Ascending aorta (tissue), 2 donors: ENCODE data around the gene PTPRN2. TPM values are rescaled to one million over a fixed set of nuclear protein-coding genes. Genes with fewer than 3 reads are reported as not detected.

Source experiments
- DNase-seq, 2 donors: peaks; one replicate each; pipeline ENCODE4 v3.0.0-alpha.2; 2019; ENCODE audit warnings: low spot score in 2 of 2
- H3K27ac ChIP-seq, 2 donors: fragments of 200-600 bp; sonication (generic); one replicate each; pipeline ENCODE4 v1.5.1; 2016 to 2017; ENCODE audit warnings: mild to moderate bottlenecking in 1 of 2
- H3K27me3 ChIP-seq: fragments of 200-600 bp; sonication (generic); one replicate; pipeline ENCODE4 v1.5.1; 2017
- H3K36me3 ChIP-seq, 2 donors: fragments of 200-600 bp; sonication (generic); one replicate each; pipeline ENCODE4 v1.5.1; 2016
- H3K4me1 ChIP-seq, 2 donors: fragments of 200-600 bp; sonication (generic); one replicate each; pipeline ENCODE4 v1.5.1; 2016 to 2017; ENCODE audit warnings: mild to moderate bottlenecking in 1 of 2
- H3K4me3 ChIP-seq, 2 donors: fragments of 200-600 bp; sonication (generic); one replicate each; pipeline ENCODE4 v1.5.1; 2016 to 2017; ENCODE audit warnings: mild to moderate bottlenecking in 1 of 2
- H3K9me3 ChIP-seq, 2 donors: fragments of 200-600 bp; sonication (generic); one replicate each; pipeline ENCODE4 v1.5.1; 2016
- CTCF ChIP-seq, 3 experiments: fragments of 200-600 bp in 2 of 3; fragments of 450-650 bp in 1 of 3; sonication (generic) in 2 of 3; IDR thresholded peaks; one replicate each; pipeline ENCODE4 v1.5.1; 2016 to 2019; ENCODE audit warnings: antibody characterized with exemption in 3 of 3, mild to moderate bottlenecking in 1 of 3, moderate library complexity in 1 of 3
- intact Hi-C: fragments of 100-400 bp; cut with DNase I; formaldehyde crosslinking; loops from one replicate; pipeline ENCODE4 v1.15.1; 2023
- total RNA-seq: library from RNA; depleted of rRNA; stranded (reverse); fragments of >200 nt; gene quantifications from one replicate; pipeline ENCODE4 v1.1.0, GENCODE V29; 2016

The PTPRN2 gene
- total RNA-seq, 1 donor from 2014 or later: 7.3 TPM

DNA sequence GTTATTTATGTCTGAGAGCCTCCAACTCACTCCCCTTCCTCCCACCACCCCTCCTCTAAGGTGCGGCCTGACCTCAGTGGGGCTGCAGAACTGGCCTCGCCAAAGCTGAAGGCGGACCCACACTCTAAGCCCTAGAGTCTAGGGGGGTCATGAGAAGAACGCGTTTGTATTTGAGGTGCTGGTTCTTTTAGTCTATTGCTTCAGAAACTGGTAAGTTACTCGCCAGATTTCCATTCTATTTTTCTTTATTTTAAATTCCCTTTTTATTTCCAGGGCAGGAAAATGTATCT lies 893.3 kb downstream of the PTPRN2 start:
- intact Hi-C loops: no loop called here
- H3K36me3 ChIP-seq: no peaks in the 10 kb centered on the region
- H3K27ac ChIP-seq: no peak overlapping the region
- no peak overlapping the region for H3K4me3 ChIP-seq
- TF ChIP-seq CTCF (IDR thresholded peaks at IDR 0.05): no peak
- DNase-seq: no peak
- H3K4me1 ChIP-seq: no peaks in the 10 kb centered on the region
- peaks cover 5% of the 10 kb centered on the region for H3K27me3 ChIP-seq
- no peaks in the 10 kb centered on the region for H3K9me3 ChIP-seq

- intact Hi-C loops: no loop called here
- no peak overlapping the region for H3K27ac ChIP-seq
- H3K27me3 ChIP-seq: peaks cover 11% of the 10 kb centered on the region
- DNase-seq: peak in 1 of 2 donors; percentile 50
- TF ChIP-seq CTCF (IDR thresholded peaks at IDR 0.05): no peak
- no peaks in the 10 kb centered on the region for H3K36me3 ChIP-seq
- H3K4me3 ChIP-seq: no peak overlapping the region
- no peaks in the 10 kb centered on the region for H3K4me1 ChIP-seq
- no peaks in the 10 kb centered on the region for H3K9me3 ChIP-seq
Measured at GRCh38 chr7:157693521-157694375, 893.9 kb downstream of the PTPRN2 start.

DNA sequence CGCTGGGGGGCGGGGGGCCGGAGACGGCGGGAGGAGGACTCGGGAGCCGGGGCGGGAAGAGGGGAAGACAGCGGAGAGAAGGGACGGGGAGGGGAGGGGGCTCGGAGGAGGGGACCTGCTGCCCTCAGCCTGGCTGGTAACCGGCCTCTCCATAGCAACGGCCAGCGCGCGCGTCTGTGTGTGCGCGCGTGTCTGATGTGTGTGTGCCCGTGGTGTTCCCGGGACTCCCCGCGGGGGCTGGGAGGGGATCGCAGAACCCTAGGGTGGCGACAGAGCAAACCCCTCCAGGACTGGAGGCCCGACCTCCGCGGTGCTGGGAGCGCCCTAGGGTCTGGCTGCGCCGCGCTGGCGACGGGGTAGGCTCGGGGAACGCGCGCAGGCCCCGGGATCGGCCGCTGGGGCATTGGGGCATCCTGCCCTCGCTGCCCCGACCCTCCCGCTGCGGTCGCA lies 894.5 kb downstream of the PTPRN2 start:
- Histone ChIP-seq H3K4me1 (no peaks in the 10 kb centered on the region), H3K4me3 (no peak overlapping the region), H3K27me3 (peaks cover 15% of the 10 kb centered on the region), H3K9me3 (no peaks in the 10 kb centered on the region), H3K36me3 (no peaks in the 10 kb centered on the region), H3K27ac (no peak overlapping the region)
- intact Hi-C loops: no loop called here
- no peak for TF ChIP-seq CTCF (IDR thresholded peaks at IDR 0.05)
- DNase-seq: peak in 1 of 2 donors; percentile 47

GRCh38 chr7:157692460-157693011 lies 895.1 kb downstream of the PTPRN2 start:
- Histone ChIP-seq H3K27me3 (peaks cover 15% of the 10 kb centered on the region), H3K36me3 (no peaks in the 10 kb centered on the region), H3K9me3 (no peaks in the 10 kb centered on the region), H3K27ac (no peak overlapping the region), H3K4me1 (no peaks in the 10 kb centered on the region), H3K4me3 (peak overlapping the region in 1 of 2 donors; percentile 55)
- intact Hi-C loops: no loop called here
- peak in 1 of 2 donors; percentile 54 for DNase-seq
- TF ChIP-seq CTCF (IDR thresholded peaks at IDR 0.05): no peak

- intact Hi-C loops: no loop called here
- no peak for TF ChIP-seq CTCF (IDR thresholded peaks at IDR 0.05)
- no peaks in the 10 kb centered on the region for H3K4me1 ChIP-seq
Measured at GRCh38 chr7:157691586-157692459, 895.8 kb downstream of the PTPRN2 start.

More at GRCh38 chr7:157691586-157692459, 895.8 kb downstream of the PTPRN2 start:
- Histone ChIP-seq H3K27me3 (peaks cover 15% of the 10 kb centered on the region), H3K4me3 (peak overlapping the region in 1 of 2 donors; percentile 55), H3K36me3 (no peaks in the 10 kb centered on the region), H3K27ac (no peak overlapping the region), H3K9me3 (no peaks in the 10 kb centered on the region)
- peak in 1 of 2 donors; percentile 59 for DNase-seq
